HepG2 (cell line): ENCODE results near the gene RASA3. TPM values are rescaled to one million over a fixed set of nuclear protein-coding genes. Genes with fewer than 3 reads are reported as not detected.

Experiments used
- ATAC-seq: fragments of 200-7000 bp; cut with Tn5 transposase; 3 replicates; pipeline ENCODE4 v1.9.1; 2020; ENCODE audit warnings: mild to moderate bottlenecking, moderate library complexity
- BruUV-seq: library from RNA; stranded (reverse); fragments of 400-500 nt; replicated peaks from 2 replicates; lab custom pipeline; 2021; lab: Mats Ljungman, UMichigan
- CTCF ChIA-PET: fragments of 300-600 bp; formaldehyde crosslinking; extraction: SDS; loops from one replicate; lab custom pipeline; 2021; ENCODE audit warnings: low total read pairs, inconsistent platforms, low intra/inter-chr PET ratio; lab: Yijun Ruan, JAX
- POLR2A ChIA-PET: fragments of 350-600 bp; sonication (Branson Sonifier 250); formaldehyde crosslinking; loops from one replicate; lab custom pipeline; 2020; ENCODE audit warnings: antibody characterized with exemption, inconsistent platforms; lab: Yijun Ruan, JAX
- DNase-seq: peaks from one replicate; pipeline ENCODE4 v3.0.0-alpha.2; 2015; ENCODE audit warnings: low spot score
- FAIRE-seq: peaks from 3 replicates; lab custom pipeline; 2011; peaks lifted over from hg19 to GRCh38; lab: Jason Lieb, UNC
- H2AFZ ChIP-seq: one replicate; pipeline ENCODE4 v1.6.1; 2011; ENCODE audit warnings: low read length, inconsistent platforms
- H3K27ac ChIP-seq: fragments of 300-600 bp; 3 replicates; pipeline ENCODE4 v1.8.0; 2011; ENCODE audit warnings: mixed run types, mild to moderate bottlenecking, mixed read lengths, low read length, inconsistent platforms; ENCODE audit not compliant: insufficient read depth; ENCODE audit errors: extremely low read length
- H3K27me3 ChIP-seq, 2 experiments: fragments of 200-600 bp in 1 of 2; 2 replicates in 1 of 2; 3 replicates in 1 of 2; pipeline versions ENCODE4 v1.6.0 to v1.8.0; 2011; ENCODE audit warnings: low read length in 2 of 2, mild to moderate bottlenecking in 2 of 2, moderate library complexity in 2 of 2, inconsistent platforms in 1 of 2; ENCODE audit not compliant: insufficient read depth in 2 of 2, control insufficient read depth in 1 of 2
- H3K36me3 ChIP-seq, 2 experiments: fragments of 200-600 bp in 1 of 2; replicated peaks in 1 of 2; 2 replicates in 1 of 2; 3 replicates in 1 of 2; pipeline versions ENCODE4 v1.5.1 to v1.8.0; 2011; ENCODE audit warnings: low read length in 2 of 2, inconsistent platforms in 1 of 2; ENCODE audit not compliant: insufficient read depth in 2 of 2, control insufficient read depth in 1 of 2
- H3K4me1 ChIP-seq: 2 replicates; pipeline ENCODE4 v1.5.1; 2012; ENCODE audit warnings: low read length, inconsistent platforms; ENCODE audit not compliant: insufficient read depth
- H3K4me2 ChIP-seq: 2 replicates; pipeline ENCODE4 v1.6.0; 2011; ENCODE audit warnings: low read depth, low read length, inconsistent platforms
- H3K4me3 ChIP-seq, 3 experiments: fragments of 200-600 bp in 1 of 3; sonication (generic), shearing (Covaris generic) in 1 of 3; replicated peaks in 1 of 3; 2 replicates each; pipeline ENCODE4 v1.5.1; 2011 to 2016; ENCODE audit warnings: low read length in 3 of 3, inconsistent platforms in 2 of 3, low read depth in 2 of 3, mild to moderate bottlenecking in 2 of 3, control low read depth in 1 of 3, mixed read lengths in 1 of 3; ENCODE audit not compliant: insufficient read depth in 1 of 3
- H3K79me2 ChIP-seq: one replicate; pipeline ENCODE4 v1.6.1; 2011; ENCODE audit warnings: low read length, inconsistent platforms; ENCODE audit not compliant: insufficient read depth
- H3K9ac ChIP-seq: 2 replicates; pipeline ENCODE4 v1.6.0; 2011; ENCODE audit warnings: mild to moderate bottlenecking, low read depth, low read length, inconsistent platforms; ENCODE audit not compliant: insufficient read depth
- H3K9me3 ChIP-seq: 2 replicates; pipeline ENCODE4 v1.5.1; 2012; ENCODE audit warnings: mild to moderate bottlenecking, low read length
- H4K20me1 ChIP-seq: 2 replicates; pipeline ENCODE4 v1.6.0; 2011; ENCODE audit warnings: inconsistent platforms, mild to moderate bottlenecking, low read length, moderate library complexity; ENCODE audit not compliant: insufficient read depth
- BHLHE40 ChIP-seq: IDR thresholded peaks from 2 replicates; pipeline ENCODE4 v1.6.1; 2011; ENCODE audit warnings: low read length, improper control_type of control experiment
- MBNL3 ChIP-seq: fragments of 250-450 bp; sonication (Bioruptor Pico); conservative IDR thresholded peaks from 2 replicates; pipeline ENCODE4 v1.8.0; 2022; ENCODE audit warnings: mild to moderate bottlenecking, inconsistent platforms
- MEF2D ChIP-seq: sonication (generic); formaldehyde crosslinking; IDR thresholded peaks from 2 replicates; pipeline ENCODE4 v1.5.1; 2020; ENCODE audit warnings: mild to moderate bottlenecking, missing genetic modification reagents
- MEIS1 ChIP-seq: sonication (generic); formaldehyde crosslinking; IDR thresholded peaks from 2 replicates; pipeline ENCODE4 v1.9.0; 2021; ENCODE audit warnings: mild to moderate bottlenecking, missing genetic modification reagents, moderate library complexity, borderline replicate concordance
- PHB2 ChIP-seq: fragments of 450-650 bp; IDR thresholded peaks from 2 replicates; pipeline ENCODE4 v1.6.1; 2018; ENCODE audit not compliant: partially characterized antibody
- PHF5A ChIP-seq: IDR thresholded peaks from one replicate; pipeline ENCODE4 v1.6.1; 2018; ENCODE audit warnings: low read depth, missing genetic modification reagents; ENCODE audit not compliant: unreplicated experiment
- PRPF4 ChIP-seq: fragments of 200-400 bp; formaldehyde crosslinking; IDR thresholded peaks from 2 replicates; pipeline ENCODE4 v1.6.1; 2016; ENCODE audit warnings: low read length, low read depth; ENCODE audit not compliant: poor library complexity, severe bottlenecking
- SUZ12 ChIP-seq: fragments of 150-350 bp; IDR thresholded peaks from 2 replicates; pipeline ENCODE4 v1.6.1; 2014; ENCODE audit warnings: low read depth, low read length
- ZNF431 ChIP-seq: sonication (generic); formaldehyde crosslinking; IDR thresholded peaks from 2 replicates; pipeline ENCODE4 v1.9.0; 2022; ENCODE audit warnings: missing genetic modification reagents, low read depth, mild to moderate bottlenecking, borderline replicate concordance
- ZNF562 ChIP-seq: sonication (generic); formaldehyde crosslinking; IDR thresholded peaks from 2 replicates; pipeline ENCODE4 v1.8.0; 2022; ENCODE audit warnings: missing genetic modification reagents, borderline replicate concordance
- WGBS: methylation state at CpG from one replicate; pipeline ENCODE4 v1.1.6; 2017; ENCODE audit warnings: low lambda C conversion rate; 5-methylcytosine and 5-hydroxymethylcytosine counted together
- in situ Hi-C: cut with HindIII; loops from 2 replicates; pipeline ENCODE4 v1.10.0; 2017; ENCODE audit warnings: low pct_unique_long_range_greater_than_20kb; ENCODE audit not compliant: extremely low pct_ligation_motif_present
- intact Hi-C: fragments of 100-400 bp; cut with micrococcal nuclease; formaldehyde crosslinking; loops from one replicate; pipeline ENCODE4 v1.10.0; 2022; ENCODE audit not compliant: unreplicated experiment
- polyA plus RNA-seq, 8 experiments: library from polyadenylated mRNA; depleted of rRNA in 3 of 8; stranded (reverse) in 7 of 8; unstranded in 1 of 8; fragments of >200 nt; fragmentation: Illumina TruSeq in 4 of 8; extraction: Trizol in 4 of 8; gene quantifications; 2 replicates each; pipeline versions ENCODE4 v1.2.1 to v1.2.3, GENCODE V29; 2011 to 2016; ENCODE audit warnings: low read depth in 4 of 8, missing spikeins in 1 of 8, mixed read lengths in 1 of 8; ENCODE audit not compliant: insufficient read depth in 1 of 8
- total RNA-seq, 5 experiments: library from RNA; depleted of rRNA; stranded (reverse); fragments of >200 nt; fragmentation: Illumina TruSeq; extraction: Trizol; gene quantifications; 2 replicates each; pipeline ENCODE4 v1.2.3, GENCODE V29; 2016; ENCODE audit warnings: low read depth in 1 of 5
- TF ChIP-seq, protein P1 (sequence below): sonication (generic); formaldehyde crosslinking; IDR thresholded peaks from 2 replicates; pipeline ENCODE4 v1.4.0; 2020; ENCODE audit warnings: missing genetic modification reagents
- TF ChIP-seq, protein P2 (sequence below): sonication (generic); formaldehyde crosslinking; IDR thresholded peaks from 2 replicates; pipeline ENCODE4 v1.4.0; 2020; ENCODE audit warnings: missing genetic modification reagents, borderline replicate concordance
- TF ChIP-seq, protein P3 (sequence below): sonication (generic); formaldehyde crosslinking; IDR thresholded peaks from 2 replicates; pipeline ENCODE4 v1.4.0; 2020; ENCODE audit warnings: missing genetic modification reagents

RASA3 gene
- total and polyA plus RNA-seq, 2 of the 13 experiments (the other 11 are each of a cell fraction or from before 2014, with no cell fraction given), result 0.05 TPM; not detected in 1

DNA sequence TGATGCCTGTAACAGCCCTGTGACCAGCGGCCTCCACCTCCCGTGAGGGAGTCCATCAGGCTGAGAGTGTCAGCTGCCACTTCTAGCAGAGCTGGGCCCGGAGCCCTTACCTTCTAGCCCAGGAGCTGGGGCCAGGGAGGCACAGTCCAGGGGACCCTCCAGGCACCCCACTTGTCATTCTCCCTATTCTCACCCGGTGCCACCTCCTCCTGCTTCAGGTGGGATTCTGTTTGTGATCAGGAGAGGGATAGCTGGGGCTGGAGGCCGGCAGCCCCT, 4.1 kb downstream of the RASA3 start:
- DNase-seq, result no peak
- Histone ChIP-seq H4K20me1 (peaks cover 2% of the 10 kb centered on the region; the same call in 1 of the 2 replicates), H3K27me3 (peaks cover 19 to 71% of the 10 kb centered on the region in 2 experiments), H3K4me2 (no peak overlapping the region), H3K9me3 (no peaks in the 10 kb centered on the region), H3K4me3 (no peak overlapping the region), H3K79me2 (no peaks in the 10 kb centered on the region), H3K9ac (no peak overlapping the region), H2AFZ (no peak overlapping the region), H3K27ac (no peak overlapping the region), H3K36me3 (no peaks in the 10 kb centered on the region), H3K4me1 (no peaks in the 10 kb centered on the region)
- in situ Hi-C loops (no loop called here), intact Hi-C loops (no loop called here)
- ATAC-seq, result no peak
- no peak for FAIRE-seq
- BruUV-seq, result no TSS peak
- CTCF ChIA-PET, result no interaction called here
- TF ChIP-seq SUZ12, result no peak
- TF ChIP-seq BHLHE40, result no peak
- no peak for TF ChIP-seq MEIS1 (CRISPR knock-in tag)
- TF ChIP-seq MBNL3, result no peak
- TF ChIP-seq, protein P1, sequence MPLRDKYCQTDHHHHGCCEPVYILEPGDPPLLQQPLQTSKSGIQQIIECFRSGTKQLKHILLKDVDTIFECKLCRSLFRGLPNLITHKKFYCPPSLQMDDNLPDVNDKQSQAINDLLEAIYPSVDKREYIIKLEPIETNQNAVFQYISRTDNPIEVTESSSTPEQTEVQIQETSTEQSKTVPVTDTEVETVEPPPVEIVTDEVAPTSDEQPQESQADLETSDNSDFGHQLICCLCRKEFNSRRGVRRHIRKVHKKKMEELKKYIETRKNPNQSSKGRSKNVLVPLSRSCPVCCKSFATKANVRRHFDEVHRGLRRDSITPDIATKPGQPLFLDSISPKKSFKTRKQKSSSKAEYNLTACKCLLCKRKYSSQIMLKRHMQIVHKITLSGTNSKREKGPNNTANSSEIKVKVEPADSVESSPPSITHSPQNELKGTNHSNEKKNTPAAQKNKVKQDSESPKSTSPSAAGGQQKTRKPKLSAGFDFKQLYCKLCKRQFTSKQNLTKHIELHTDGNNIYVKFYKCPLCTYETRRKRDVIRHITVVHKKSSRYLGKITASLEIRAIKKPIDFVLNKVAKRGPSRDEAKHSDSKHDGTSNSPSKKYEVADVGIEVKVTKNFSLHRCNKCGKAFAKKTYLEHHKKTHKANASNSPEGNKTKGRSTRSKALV (CRISPR knock-in tag), result no peak
- no peak for TF ChIP-seq PRPF4
- TF ChIP-seq ZNF562, result no peak
- no peak for TF ChIP-seq PHB2
- no peak for TF ChIP-seq ZNF431 (CRISPR knock-in tag)
- TF ChIP-seq, protein P2, sequence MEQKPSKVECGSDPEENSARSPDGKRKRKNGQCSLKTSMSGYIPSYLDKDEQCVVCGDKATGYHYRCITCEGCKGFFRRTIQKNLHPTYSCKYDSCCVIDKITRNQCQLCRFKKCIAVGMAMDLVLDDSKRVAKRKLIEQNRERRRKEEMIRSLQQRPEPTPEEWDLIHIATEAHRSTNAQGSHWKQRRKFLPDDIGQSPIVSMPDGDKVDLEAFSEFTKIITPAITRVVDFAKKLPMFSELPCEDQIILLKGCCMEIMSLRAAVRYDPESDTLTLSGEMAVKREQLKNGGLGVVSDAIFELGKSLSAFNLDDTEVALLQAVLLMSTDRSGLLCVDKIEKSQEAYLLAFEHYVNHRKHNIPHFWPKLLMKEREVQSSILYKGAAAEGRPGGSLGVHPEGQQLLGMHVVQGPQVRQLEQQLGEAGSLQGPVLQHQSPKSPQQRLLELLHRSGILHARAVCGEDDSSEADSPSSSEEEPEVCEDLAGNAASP (CRISPR knock-in tag), result no peak
- no peak for TF ChIP-seq MEF2D (CRISPR knock-in tag)
- TF ChIP-seq, protein P3, sequence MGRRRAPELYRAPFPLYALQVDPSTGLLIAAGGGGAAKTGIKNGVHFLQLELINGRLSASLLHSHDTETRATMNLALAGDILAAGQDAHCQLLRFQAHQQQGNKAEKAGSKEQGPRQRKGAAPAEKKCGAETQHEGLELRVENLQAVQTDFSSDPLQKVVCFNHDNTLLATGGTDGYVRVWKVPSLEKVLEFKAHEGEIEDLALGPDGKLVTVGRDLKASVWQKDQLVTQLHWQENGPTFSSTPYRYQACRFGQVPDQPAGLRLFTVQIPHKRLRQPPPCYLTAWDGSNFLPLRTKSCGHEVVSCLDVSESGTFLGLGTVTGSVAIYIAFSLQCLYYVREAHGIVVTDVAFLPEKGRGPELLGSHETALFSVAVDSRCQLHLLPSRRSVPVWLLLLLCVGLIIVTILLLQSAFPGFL (CRISPR knock-in tag), result no peak
- TF ChIP-seq PHF5A (CRISPR knock-in tag), result no peak
- POLR2A ChIA-PET, result no interaction called here
- 8% methylated on average over 5 of the region's 5 CpGs for WGBS
